ENCODE results near the gene MCMBP.
A peak's percentile ranks its signal among the peaks of the same experiment; 100 is the strongest.
"Not testable (repeated sequence)": the region's sequence is repeated elsewhere in the genome, so short reads cannot be mapped to it uniquely, and the experiment has no call there.

MCMBP gene

DNA sequence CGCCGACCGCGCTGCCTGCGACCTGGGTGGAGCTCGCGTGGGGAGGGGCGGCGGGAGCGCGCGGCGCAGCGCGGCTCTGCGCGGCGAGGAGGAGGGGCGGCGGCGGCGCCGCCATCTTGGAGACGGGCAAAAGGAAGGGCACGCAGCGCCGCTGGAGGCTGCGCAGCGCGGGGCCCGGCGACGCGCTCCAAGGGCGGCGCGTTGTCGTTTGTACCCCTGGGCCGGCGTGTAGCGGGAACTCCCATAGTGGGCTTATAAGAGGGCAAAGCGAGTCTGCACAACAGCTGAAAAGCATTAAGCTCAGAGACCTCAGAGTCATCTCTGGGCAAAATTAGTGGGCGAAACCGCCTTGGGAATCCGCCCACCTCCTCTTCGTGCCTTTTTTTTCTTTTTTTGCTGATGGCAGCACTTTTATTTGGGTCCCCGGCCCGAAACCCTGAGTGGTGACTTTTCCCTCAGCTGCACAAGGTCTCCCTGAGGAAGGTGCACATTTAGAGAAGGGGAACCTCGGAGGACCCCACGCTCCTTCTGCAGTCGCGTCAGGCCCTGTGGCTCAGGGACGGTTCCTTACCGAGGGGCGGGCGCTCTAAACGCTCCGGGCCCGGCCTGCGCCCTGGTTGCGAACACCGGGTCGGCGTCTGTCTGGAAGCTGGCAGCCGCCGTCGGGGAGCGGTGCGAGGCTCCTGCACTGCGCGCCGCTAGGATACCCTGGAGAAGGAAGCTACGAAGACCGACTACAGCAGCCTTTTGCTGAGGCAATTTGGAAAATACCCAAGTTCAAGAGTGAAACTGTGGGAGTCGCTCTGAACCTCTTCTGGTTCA lies 428 bp upstream of the MCMBP start:
- peak; percentile 57 for DNase-seq

DNA sequence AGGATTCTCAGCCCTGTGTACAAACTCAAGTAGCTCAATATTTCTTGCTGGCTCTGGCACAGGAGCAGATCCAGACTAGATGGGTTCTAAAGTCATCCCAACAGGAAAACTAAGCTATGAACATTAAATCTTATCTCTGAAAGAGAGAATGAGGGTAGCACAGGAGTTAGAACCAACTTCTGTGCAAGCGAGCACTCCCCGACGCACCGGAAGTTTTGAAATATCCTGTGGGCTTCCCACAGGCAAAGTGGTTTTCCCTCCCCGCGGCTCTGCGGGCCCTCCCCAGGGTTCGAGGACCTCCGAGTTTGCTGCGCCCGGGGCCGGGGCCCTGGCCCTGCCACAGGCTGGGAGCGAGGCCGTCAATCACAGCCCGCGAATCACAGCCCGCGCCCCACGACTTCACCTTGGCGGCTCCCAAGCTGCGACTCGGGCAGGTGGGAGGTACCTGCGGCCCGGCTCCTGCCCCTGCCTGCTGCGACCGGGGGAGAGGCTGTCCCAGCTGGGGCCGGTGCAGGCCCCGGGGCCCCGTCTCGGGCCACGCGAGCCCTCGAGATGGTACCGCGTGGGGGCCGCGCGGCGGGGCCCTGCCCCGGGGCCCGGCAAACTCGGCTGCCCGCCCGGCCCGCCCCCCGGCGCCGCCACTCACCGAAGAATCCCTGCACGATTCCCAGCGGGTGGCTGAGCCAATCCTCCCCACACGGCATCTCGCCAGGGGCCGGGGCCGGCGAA lies 598 bp downstream of the MCMBP start:
- DNase-seq = peak; percentile 25

DNA sequence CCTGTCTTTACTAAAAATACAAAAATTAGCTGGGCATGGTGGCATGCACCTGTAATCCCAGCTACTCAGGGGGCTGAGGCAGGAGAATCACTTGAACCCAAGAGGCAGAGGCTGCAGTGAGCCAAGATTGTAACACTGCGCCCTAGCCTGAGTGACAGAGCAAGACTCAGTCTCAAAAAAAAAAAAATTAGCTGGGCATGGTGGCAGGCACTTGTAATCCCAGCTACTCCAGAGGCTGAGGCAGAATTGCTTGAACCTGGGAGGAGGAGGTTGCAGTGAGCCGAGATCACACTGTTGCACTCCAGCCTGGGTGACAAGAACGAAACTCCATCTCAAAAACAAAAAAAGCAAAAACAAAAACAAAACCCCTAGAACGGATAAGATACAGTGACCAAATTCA lies 3.2 kb downstream of the MCMBP start:
- DNase-seq = not testable (repeated sequence)

GRCh38 chr10:119867317-119867716 lies 5.3 kb downstream of the MCMBP start:
- DNase-seq = no peak

DNA sequence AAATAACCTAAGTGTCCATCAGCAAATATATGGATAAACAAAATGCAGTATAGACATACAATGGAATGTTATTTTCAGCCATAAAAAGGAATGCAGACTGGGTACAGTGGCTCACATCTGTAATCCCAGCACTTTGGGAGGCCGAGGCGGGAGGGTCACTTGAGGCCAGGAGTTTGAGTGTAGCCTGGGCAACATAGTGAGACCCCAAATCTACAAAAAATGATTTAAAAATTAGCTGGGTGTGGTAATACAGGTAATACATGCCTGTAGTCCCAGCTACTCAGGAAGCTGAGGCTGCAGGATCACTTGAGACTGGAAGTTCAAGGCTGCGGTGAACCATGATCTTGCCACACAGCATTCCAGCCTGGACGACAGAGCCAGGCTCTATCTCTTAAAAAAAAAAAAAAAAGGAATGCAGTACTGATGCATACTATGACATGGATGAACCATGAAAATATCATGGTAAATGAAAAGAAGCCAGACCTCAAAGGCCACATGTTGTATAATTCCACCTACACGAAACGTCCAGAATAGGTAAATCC lies 6.9 kb downstream of the MCMBP start:
- no peak for DNase-seq

DNA sequence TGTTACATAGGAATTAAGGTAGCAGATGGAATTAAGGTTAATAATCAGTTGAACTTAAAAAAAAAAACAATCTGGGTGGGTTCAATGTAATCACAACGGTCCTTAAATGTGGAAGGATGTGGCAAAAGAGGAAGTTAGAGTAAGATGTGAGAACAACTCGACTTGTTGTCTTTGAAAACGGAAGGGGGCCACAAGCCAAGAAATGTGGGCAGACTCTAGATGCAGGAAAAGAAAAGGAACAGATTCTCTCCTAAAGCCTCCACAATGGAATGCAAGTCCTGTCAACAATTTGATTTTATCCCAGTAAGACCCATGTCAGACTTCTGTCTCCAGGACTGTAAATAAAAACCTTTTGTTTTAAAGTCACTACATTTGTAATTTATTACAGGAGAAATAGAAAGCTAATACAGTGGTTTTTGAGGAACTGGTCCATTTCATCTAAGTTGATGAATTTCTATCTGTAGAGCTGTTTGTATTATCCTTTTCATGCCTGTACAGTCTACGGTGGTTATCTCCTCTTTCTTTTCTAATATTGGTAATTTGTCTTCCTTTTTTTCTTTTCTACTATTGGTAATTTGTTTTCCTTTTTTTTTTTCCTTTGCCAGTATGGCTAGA lies 8.6 kb downstream of the MCMBP start:
- DNase-seq = no peak

- DNase-seq = no peak
Observed at GRCh38 chr10:119862524-119862923, 10.1 kb downstream of the MCMBP start.

- no peak for DNase-seq
Observed at GRCh38 chr10:119860866-119861607, 11.6 kb downstream of the MCMBP start.

- DNase-seq = no peak
Observed at GRCh38 chr10:119859420-119860258, 13.0 kb downstream of the MCMBP start.

- no peak for DNase-seq
Observed at GRCh38 chr10:119858063-119858462, 14.6 kb downstream of the MCMBP start.

DNA sequence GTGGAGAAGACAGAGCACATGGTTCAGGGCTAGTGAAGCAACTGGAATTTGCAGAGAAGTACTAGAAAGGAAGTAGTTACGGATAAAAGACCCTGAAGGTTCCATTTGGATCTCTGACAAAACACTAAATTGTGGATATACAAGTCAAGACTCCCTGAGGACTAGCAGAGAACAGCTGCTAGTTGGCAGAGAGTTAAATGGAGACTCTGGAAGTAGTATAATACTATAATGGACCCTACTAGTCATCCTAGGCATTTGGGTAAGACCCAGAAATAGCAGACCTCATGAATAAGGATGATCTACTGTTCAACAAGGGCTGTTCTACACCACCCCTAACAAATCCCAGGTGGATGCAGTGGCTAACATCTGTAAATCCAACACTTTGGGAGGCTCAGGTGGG lies 19.1 kb downstream of the MCMBP start:
- DNase-seq = no peak

- DNase-seq = no peak
Observed at GRCh38 chr10:119852822-119853221, 19.8 kb downstream of the MCMBP start.

DNA sequence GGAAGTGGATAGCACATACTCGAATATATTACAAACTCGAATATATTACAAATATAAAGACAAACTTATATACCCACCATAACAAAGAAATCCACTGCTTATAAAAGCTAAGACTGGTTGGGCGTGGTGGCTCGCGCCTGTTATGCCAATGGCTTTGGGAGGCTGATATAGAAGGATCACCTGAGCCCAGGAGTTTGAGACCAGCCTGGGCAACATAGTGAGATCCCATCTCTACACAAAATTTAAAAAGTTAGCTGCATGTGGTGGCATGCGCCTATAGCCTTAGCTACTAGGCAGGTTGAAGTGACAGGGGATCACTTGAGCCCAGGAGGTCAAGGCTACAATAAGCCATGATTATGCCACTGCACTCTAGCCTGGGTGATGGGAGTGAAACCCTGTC lies 20.4 kb downstream of the MCMBP start:
- no peak for DNase-seq

DNA sequence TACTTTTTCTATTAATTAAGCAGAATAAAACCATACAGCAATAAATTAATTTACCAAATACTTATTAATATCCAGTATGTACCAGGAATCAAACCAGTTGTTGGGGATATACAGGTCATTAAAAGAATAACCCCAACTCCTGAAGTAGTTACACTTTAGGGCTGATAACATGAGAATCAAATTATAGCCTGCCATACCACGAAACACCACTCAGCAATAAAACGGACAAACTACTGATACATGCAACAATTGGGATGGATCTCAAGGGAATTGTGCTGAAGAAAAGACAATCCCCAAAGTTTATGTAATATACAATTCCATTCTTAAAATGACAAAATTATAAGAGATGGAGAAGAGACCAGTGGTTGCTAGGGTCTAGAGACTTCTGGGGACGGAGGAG lies 22.7 kb downstream of the MCMBP start:
- DNase-seq = no peak

DNA sequence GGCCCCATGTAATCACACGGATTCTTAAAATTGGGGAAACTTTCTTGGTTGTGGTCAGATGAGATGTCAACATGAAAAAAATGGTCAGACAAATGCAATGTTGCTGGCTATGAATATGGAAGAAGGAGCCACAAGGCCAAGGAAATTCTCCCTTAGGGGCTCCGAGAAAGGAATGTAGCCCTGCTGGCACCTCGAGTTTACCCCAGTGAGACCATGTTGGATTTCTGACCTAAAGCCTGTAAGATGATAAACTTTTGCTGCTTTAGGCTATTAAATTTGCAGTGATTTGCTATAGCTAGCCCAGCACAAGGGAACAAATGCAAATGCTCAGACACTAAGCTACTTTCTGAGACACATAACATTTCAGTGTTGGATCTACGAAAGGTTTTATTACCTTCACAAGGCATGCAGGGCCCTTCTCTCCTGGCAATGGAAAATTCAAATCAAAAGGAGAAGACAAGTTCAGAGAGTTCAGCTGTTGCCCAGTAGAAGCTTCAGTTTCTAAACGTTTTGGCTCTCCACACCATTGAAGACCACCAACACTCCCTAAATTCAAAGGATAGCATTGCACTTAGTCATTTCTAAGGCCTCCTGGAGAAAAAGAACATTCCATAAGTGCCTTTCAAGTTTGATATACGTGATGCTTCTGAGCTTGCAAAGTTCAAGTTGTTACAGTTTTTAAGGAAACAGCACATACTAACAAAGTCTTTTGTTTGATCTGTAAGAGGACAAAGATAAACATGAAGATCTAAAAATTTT lies 23.4 kb downstream of the MCMBP start:
- no peak for DNase-seq

- DNase-seq = no peak
Observed at GRCh38 chr10:119845656-119846055, 27.0 kb downstream of the MCMBP start.

DNA sequence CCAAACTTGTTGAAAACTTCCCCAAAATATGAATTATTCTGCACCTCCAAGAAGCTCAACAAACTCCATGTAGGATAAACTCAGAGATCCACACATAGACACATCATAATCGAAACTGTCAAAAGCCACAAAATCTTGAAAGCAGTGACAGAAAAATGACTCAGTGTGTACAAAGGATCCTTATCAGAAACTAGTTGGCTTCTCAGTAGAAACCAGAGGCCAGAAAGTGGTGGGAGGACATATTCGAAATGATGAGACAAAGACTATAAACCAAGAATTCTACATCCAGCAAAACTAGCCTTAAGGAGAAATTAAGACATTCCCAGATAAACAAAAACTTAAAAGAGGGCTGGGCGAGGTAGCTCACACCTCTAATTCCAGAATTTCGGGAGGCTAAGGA lies 38.5 kb downstream of the MCMBP start:
- DNase-seq = no peak

- DNase-seq = no peak
Observed at GRCh38 chr10:119832951-119833350, 39.7 kb downstream of the MCMBP start.

DNA sequence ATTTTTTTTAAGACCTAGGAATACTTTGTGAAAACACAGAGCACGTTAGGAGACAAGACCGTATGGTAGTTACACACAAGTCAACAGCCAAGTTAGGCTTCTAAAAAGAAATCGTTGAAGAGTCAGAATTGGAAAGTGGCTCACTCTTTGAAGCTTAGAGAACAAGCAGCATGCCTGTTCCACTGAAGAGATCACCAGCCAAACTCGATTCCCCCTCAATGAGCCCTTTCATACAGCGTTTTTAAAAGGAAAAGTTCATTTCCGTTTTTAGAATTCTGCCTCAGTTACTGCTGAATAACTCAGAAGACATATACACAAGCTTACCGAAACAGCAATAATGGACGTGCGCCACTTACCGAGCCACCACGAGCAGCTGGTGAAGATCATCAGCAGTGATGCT lies 41.0 kb downstream of the MCMBP start:
- no peak for DNase-seq

GRCh38 chr10:119830851-119831250 lies 41.8 kb downstream of the MCMBP start:
- DNase-seq = no peak

GRCh38 chr10:119829429-119829828 lies 43.2 kb downstream of the MCMBP start:
- no peak for DNase-seq
